ENCODE results near the gene SNX8. TPM values are rescaled to one million over a fixed set of nuclear protein-coding genes. Genes with fewer than 3 reads are reported as not detected.
"Not testable (repeated sequence)": the region's sequence is repeated elsewhere in the genome, so short reads cannot be mapped to it uniquely, and the experiment has no call there.

Gene SNX8
- total RNA-seq, 1 donor from 2014 or later: 18.8 TPM

DNA sequence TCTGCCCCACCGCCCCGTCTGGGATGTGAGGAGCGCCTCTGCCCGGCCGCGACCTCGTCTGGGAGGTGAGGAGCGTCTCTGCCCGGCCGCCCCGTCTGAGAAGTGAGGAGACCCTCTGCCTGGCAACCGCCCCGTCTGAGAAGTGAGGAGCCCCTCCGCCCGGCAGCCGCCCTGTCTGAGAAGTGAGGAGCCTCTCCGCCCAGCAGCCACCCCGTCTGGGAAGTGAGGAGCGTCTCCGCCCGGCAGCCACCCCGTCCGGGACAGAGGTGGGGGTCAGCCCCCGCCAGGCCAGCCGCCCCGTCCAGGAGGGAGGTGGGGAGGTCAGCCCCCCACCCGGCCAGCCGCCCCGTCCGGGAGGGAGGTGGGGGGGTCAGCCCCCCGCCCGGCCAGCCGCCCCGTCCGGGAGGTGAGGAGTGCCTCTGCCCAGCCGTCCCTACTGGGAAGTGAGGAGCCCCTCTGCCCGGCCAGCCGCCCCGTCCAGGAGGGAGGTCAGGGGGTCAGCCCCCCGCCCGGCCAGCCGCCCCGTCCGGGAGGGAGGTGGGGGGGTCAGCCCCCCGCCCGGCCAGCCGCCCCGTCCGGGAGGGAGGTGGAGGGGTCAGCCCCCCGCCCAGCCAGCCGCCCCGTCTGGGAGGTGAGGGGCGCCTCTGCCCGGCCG, 11.4 kb downstream of the SNX8 start:
- DNase-seq (ENCODE audit: missing footprints); intact Hi-C loops (cut with DNase I); ATAC-seq: not testable (repeated sequence)

DNA sequence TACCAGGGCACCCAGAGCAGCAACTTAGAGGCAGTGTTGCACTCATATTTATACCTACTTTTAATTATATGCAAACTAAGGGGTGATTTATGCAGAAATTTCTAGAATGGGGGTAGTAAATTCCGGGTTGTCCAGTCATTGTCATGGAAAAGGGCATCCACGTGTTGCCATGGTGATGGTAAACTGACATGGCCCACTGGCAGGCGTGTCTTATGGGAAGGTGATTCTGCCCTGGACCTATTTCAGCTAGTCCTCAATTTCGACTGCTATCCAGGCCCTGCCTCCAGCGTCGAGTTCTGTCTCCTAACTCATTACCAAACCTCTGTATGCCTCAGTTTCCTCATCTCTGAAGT, 12.8 kb downstream of the SNX8 start:
- DNase-seq (ENCODE audit: missing footprints): no peak
- intact Hi-C loops (cut with DNase I): no loop called here
- ATAC-seq: no peak

DNA sequence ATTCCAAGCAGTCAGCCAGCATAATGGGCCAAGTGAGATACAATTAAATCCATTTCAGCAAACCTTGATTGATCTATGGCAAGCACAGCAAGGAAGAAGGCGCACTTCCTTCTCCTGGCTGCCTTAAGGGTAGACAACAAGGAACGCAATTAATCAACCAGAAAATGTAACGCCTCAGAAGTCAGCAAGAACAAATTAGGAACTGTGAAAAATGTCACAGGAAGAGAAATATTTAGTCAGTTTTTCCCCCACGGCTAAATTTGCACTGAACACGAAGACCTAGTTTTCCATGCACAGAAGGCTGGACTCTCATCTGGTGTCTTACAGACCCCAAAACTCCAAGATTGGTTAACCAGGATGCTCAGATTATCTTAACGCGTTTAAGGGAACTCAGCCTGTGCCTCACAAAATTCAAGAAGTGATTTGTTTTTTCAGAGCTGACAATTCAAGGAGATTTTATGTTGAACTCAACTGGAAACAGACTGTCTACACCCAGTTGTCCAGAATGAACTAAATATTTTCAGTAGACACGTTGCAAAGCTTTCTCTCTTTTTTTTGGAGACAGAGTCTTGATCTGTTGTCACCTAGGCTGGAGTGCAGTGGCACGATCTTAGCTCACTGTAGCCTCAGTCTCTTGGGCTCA, 14.2 kb downstream of the SNX8 start:
- intact Hi-C loops (cut with DNase I): no loop called here
- no peak for ATAC-seq
- DNase-seq (ENCODE audit: missing footprints): no peak

DNA sequence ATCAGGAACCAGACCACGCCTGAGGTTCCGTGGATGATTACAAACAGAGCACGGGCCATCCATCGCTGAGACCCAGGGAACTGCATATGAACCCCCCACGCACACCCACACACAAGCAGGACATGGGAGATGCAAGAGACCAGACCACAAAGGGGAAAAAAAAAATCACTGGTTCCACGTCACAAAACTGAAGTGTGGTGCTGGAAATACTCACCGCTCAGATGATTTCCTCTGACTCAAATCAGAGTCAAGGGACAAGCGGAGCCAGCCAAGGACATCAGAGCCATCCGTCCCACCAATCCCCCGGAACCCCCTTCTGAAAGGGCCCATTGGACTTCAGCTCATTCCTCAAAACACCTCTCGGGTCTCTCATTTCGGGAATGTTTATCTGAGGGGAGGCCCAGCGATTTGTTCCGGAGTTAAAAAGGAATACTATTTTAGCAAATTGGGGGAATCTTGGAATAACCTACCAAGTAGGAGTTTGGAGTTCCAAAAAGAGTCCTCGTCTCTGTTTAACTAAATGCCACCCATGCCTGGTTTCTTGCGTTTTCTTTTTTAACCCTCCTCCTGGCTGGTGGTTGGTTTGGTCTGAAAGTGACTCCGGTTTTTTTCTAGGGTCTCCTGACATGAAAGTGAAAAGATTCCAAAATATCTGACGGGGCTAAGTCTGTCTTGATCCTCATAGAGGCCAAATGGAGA, 15.0 kb downstream of the SNX8 start:
- DNase-seq (ENCODE audit: missing footprints) (no peak), ATAC-seq (no peak)
- intact Hi-C loops (cut with DNase I): no loop called here

DNA sequence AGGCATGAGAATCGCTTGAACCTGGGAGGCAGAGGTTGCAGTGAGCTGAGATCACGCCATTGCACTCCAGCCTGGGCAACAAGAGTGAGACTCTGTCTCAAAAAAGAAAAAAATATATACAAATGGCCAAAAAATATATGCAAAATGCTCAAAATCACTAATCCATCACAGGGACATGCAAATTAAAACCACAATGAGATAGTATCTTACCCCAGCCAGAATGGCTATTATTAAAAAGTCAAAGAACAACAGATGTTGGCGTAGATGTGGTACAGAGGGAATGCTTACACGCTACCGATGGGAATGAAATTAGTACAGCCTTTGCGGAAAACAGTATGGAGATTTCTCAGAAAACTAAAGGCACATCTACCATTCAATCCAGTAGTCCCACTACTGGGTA, 17.4 kb downstream of the SNX8 start:
- intact Hi-C loops (cut with DNase I): no loop called here
- no peak for DNase-seq (ENCODE audit: missing footprints)
- no peak for ATAC-seq

DNA sequence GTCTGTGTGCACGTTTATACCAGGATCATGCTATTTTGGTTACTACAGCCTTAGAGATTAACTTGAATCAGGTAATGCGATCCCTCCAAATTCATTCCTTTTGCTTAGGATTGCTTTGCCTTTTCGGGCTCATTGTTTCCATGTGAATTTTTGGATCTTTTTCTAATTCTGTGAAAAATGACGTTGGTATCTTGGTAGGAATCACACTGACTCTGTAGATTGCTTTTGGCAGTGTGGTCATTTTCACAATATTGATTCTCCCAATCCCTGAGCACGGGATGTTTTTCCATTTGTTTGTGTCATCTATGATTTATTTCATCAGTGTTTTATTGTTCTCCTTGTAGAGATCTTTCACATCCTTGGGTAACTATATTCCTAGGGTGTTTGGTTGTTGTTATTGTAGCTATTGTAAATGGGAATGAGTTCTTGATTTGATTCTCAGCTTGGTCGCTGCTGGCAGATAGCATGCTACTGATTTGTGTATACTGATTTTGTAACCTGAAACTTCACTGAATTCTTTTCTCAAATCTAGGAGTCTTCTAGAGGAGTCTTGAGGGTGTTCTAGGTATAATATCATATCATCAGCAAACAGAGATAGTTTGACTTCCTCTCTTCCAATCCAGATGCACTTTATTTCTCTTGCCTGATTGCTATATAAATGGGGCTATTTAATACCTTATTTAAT, 18.2 kb downstream of the SNX8 start:
- no peak for DNase-seq (ENCODE audit: missing footprints)
- ATAC-seq: no peak
- intact Hi-C loops (cut with DNase I): no loop called here

DNA sequence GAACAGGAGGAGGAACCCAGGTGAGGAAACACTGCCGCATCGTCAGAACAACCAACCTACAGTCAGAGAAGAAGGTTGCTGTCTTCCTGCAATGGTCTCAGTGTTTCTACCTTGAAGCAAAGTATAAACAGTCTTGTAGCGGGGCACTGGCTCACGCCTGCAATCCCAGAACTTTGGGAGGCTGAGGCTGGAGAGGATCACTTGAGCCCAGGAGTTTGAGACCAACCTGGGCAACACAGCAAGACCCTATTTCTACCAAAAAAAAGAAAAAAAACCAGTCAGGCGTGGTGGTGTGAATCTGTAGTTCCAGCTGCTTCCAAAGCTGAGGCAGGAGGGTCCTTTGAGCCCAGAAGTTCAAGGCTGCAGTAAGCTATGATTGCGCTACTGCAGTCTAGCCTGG, 23.4 kb downstream of the SNX8 start:
- intact Hi-C loops (cut with DNase I): no loop called here
- no peak for ATAC-seq
- no peak for DNase-seq (ENCODE audit: missing footprints)

DNA sequence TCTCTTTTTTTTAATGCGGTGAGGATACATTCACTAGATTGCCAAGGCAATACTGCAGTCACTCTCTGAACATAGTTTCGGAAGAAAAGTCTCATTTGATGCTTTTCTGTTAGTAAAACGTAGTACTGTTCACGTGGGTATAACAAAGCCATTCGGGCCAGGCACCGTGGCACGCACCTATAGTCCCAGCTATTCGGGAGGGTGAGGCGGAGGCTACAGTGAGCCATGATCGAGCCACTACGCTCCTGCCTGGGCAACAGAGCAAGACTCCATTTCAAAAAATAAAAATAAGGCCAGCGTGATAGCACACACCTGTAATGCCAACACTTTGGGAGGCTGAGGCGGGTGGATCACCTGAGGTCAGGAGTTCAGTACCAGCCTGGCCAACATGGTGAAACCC, 24.6 kb downstream of the SNX8 start:
- no peak for ATAC-seq
- intact Hi-C loops (cut with DNase I): no loop called here
- no peak for DNase-seq (ENCODE audit: missing footprints)

DNA sequence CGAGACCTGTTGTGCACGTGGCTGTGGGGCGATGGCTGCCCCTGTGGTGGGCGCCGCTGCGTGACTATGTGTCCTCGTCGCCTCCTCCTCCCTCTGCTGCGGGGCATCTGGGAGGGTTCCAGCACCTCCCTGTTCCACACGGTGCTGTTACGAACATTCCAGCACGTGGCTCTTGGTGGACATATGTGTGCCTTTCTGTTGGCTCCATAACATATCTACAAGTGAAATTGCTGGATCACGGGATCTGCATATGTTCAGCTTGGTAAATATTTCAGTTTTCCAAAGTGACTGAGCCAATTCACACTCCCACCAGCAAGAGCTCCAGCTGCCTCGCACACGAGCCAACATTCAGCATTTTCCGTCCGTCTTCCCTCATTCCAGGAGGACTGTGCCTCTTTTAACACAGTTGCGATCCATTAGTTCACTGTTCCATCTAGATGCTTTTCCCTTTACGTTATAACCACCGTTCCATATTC, 25.1 kb downstream of the SNX8 start:
- intact Hi-C loops (cut with DNase I): no loop called here
- no peak for DNase-seq (ENCODE audit: missing footprints)
- no peak for ATAC-seq

DNA sequence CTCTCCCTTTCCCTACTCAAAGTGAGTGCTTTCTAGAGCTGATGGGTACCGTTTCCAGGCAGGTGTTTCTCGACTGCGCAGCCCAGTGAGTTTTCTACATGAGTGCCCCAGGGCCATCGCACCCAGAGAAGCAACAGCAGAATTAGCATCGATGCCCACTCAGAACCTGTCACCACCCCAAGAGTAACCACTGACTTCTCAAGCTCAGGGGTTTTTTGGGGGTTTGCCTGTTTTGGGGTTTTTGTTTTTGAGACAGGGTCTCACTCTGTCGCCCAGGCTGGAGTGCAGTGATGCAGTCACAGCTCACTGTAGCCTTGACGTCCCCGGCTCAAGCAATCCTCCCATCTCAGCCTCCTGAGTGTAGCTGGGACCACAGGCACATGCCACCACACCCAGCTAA, 25.7 kb downstream of the SNX8 start:
- DNase-seq (ENCODE audit: missing footprints) (no peak), ATAC-seq (no peak)
- intact Hi-C loops (cut with DNase I): no loop called here

DNA sequence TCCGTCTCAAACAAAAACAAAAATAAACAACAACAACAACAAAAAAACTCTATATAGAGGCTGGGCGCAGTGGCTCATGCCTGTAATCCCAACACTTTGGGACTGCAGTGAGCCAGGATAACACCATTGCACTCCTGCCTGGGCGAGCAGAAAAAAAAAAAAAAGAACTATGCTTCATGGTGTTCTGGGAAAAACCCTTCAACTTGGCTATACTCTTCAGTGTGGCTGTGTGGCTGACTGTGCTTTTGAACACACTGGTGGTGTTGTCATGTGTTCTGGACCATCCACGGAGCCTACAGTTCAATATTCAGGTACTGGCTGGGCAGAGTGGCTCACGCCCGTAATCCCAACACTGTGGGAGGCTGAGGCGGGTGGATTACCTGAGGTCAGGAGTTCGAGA, 26.5 kb downstream of the SNX8 start:
- intact Hi-C loops (cut with DNase I): no loop called here
- DNase-seq (ENCODE audit: missing footprints): no peak
- no peak for ATAC-seq

DNA sequence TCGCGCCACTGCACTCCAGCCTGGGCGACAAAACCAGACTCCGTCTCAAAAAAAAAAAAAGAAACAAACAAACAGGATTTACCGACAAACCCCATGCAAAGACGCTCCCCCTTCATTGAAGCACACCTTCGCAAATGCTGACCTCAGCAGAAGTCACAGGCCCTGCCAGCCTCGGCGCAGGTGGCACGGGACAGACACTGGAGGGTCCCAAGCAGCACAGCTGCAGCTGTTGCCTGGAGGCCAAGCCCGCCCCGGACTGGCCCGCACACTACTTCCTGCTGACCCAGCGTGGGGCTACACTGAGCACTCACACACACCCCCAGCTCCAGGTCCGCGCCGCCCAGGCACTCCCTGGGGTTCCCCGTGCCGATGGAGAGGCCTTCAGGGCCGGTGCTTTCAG, 31.2 kb downstream of the SNX8 start:
- ATAC-seq (no peak), DNase-seq (ENCODE audit: missing footprints) (no peak)
- intact Hi-C loops (cut with DNase I): no loop called here

DNA sequence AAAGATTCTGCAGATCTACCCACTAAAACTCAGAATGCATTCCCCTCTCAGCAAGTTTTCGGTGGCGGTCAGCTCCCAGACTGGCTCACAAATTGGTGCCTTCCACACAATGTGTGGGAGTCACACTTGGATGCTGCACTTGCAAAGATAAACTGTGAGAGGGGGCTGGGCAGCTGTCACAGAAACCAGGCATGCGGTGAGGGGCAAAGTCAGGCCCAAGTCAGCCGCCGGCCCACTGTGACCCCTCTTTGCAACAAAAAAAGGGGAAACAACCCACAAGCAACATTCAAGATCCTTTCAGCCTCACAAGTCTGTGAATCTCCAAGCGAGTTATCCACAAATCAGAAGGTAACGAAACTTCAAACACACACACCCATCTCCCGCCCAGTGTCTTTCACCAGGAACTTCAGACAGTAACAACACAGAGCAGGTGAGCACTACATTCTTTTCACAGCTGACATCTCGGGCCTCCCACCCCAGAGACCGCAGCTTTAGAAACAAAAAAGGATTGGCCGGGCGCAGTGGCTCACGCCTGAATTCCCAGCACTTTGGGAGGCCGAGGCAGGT, 32.0 kb downstream of the SNX8 start:
- ATAC-seq (no peak), DNase-seq (ENCODE audit: missing footprints) (no peak)
- intact Hi-C loops (cut with DNase I): no loop called here

DNA sequence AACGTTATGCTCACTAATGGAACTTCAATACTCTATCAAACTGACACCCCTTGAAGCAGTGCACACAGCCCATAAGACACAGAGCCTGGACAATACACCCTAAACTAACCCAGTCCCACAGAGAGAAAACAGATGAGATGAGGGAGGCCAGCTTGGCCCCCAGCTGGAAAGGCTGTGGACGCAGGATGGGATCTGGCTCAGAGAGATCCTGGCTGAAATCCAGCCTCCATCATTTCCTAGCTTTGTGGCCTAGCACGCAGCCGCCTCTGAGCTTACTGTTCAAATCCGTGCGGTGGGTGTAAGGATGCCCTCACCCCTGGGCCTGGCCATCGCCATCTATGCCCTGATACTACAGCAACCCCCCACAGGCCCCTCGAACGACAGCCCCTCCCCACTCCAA, 32.7 kb downstream of the SNX8 start:
- DNase-seq (ENCODE audit: missing footprints) (no peak), ATAC-seq (peak; percentile 60)
- intact Hi-C loops (cut with DNase I): no loop called here

DNA sequence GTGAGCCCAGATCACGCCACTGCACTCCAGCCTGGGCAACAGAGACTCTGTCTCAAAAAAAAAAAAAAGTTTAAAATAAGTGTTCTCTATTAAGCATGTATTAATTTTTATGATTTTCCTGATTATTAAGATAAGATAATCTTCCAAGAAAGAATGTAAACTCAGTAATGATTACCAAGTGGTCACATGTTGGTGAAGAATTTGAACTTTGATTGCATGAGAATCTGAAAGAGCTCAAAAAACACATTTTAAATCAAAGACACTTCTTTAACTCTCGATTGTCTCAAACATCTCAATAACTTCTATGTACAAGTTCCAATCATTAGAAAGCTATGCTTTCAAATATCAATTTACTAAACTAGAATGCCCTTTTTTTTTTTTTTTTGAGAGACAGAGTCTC, 33.8 kb downstream of the SNX8 start:
- intact Hi-C loops (cut with DNase I): no loop called here

DNA sequence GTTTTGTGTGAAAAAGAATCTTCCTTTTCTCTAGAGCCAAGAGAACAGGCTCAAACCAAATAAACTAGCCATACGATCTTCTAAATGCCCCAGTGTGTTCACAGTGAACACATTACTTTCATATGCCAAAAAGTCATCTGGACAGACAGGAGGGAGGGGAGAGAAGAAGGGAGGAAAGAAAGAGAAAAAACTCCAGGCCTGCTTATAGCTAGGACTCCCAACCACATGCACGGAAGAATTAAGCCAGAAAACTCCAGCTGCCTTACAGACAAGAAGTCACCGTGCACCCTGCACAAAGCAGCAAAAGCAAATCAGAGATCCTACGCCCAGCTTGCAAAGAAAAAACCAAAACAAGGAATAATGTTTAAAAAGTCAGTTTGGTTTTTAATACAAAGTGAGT, 34.3 kb downstream of the SNX8 start:
- DNase-seq (ENCODE audit: missing footprints): no peak
- no peak for ATAC-seq
- intact Hi-C loops (cut with DNase I): no loop called here

More for the DNA sequence above, 33.8 kb downstream of the SNX8 start:
- ATAC-seq (no peak), DNase-seq (ENCODE audit: missing footprints) (no peak)

DNA sequence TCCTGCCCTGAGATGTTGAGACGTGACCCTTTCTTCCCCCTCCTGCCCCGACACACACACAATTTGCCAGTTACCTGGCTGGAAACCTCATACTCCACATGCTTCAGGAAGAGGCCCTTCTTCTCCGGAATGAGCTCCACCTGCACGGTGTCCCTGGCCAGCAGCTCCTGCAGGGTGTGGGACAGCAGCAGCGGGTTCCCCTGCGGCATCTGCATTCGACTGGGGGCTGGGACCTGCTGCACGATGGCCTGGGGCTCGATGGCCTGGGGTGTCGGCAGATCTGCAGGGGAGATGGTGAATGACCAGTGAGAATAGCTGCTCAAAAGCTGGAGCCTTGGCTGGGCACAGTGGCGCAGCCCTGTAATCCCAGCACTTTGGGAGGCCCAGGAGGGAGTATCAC, 36.2 kb downstream of the SNX8 start:
- intact Hi-C loops (cut with DNase I): no loop called here
- ATAC-seq (no peak), DNase-seq (ENCODE audit: missing footprints) (no peak)

DNA sequence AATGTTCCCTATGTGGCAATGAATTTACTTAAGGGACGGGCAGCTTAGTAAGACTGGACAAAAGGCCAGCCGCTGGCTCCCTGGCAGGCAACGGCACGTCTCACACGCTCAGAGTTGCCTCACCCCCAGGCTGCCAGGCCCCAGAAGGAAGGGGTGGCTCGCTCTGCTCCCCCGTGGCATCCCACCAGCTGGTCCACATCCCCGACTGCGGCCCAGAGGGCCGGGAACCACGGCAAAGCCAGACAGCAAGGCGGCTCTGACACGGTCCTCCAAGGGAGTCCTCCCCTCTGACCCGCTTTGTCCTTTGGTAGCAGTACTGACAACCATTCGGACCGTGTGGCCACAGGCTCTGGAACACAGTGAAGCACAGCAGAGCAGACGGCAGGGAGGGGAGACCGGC, 38.1 kb downstream of the SNX8 start:
- no peak for DNase-seq (ENCODE audit: missing footprints)
- intact Hi-C loops (cut with DNase I): no loop called here
- no peak for ATAC-seq

DNA sequence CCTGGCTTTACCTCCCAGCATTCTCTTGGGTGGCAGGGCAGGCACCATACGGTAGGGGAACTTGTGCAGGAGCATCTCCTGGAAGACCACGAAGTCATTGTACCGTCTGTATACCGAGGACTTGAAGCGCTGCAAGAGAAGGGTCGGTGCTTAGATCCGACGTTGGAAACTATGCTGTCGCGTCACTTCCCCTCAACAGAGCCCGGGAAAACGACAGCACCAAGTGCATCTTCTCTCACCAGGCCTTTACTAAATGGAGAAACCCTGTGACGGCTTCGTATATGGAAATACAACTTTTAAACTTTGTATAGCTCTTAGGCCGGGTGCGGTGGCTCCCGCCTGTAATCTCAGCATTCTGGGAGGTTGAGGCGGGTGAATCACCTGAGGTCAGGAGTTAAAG, 39.1 kb downstream of the SNX8 start:
- DNase-seq (ENCODE audit: missing footprints) (no peak), ATAC-seq (no peak)
- intact Hi-C loops (cut with DNase I): no loop called here

DNA sequence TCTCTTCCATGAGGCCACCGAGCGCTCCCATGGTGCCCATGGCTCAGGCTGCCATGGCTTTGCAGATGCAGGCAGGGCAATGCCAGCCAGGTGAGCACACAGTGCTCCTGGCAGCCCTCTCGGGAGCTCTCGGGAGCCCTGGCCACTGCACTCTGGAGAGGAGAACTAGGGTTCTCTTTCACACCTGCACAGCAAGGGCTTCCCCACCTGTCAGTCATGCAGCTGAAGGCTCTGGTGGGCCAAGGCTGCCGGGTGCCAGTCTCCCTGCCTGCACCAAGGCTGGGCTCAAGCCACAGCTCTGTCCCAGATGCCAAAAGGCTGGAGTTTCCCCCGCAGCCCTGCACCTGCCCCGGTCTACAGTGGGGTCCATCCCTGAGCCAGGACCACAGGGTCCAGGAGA, 39.6 kb downstream of the SNX8 start:
- ATAC-seq: no peak
- intact Hi-C loops (cut with DNase I): no loop called here
- no peak for DNase-seq (ENCODE audit: missing footprints)
